ENCODE data around the gene ENGASE. TPM values are rescaled to one million over a fixed set of nuclear protein-coding genes. Genes with fewer than 3 reads are reported as not detected.

ENGASE gene
- total and polyA plus RNA-seq, 3 donors from 2014 or later = 20.3 to 48.5 (median 34.9) TPM

DNA sequence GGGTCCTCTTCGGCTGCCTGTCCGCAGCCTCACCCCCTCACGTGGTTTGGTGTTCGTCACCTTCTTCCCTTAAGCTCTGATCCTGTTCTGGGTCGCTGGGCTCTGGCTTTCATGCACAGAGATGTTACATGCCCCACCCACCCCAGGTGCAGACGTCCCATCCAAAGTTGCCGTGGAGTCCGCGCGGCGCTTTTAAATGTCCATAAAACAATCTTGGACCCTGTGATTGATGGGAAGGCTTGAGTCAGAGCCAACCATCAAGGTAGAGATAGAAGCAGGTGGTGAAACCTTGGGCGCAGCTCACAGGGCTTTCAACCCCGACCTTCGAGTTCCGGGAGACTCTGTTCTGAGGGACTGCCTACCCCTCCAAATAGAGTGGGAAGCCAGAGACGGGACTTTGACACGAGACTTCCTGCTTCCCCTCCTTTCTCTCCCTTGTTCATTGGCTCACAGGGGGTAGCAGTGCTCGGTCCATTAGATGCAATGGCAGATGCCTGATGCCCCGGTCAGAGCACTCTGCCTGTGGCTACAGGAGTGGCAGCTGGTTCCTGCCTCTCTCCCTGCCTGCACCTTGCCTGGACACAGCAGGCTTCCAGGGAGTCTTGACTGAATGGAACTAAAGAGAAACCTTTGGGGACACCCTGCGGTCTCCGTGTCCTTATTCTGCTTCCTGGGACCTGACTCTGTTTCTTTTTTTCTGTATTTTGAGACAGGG lies 4.0 kb downstream of the ENGASE start:
- DNase-seq = no peak
- Histone ChIP-seq H3K4me1 (no peaks in the 10 kb centered on the region), H3K9me3 (no peaks in the 10 kb centered on the region), H3K27me3 (no peaks in the 10 kb centered on the region), H3K4me3 (no peak overlapping the region), H3K27ac (no peak overlapping the region), H3K36me3 (ENCODE audit: low read depth, missing control alignments) (no peaks in the 10 kb centered on the region)
- intact Hi-C loops (cut with DNase I; ENCODE audit: low total_unique reads) = no loop called here
- WGBS, 2 donors = 90 to 95% methylated on average over 21 of the region's 21 CpGs
- TF ChIP-seq CTCF (IDR thresholded peaks at IDR 0.05) = no peak
- TF ChIP-seq POLR2A (IDR thresholded peaks at IDR 0.05) = no peak

- 94 to 95% methylated on average over 16 to 22 of the region's 22 CpGs for WGBS, 2 donors
- intact Hi-C loops (cut with DNase I; ENCODE audit: low total_unique reads) = no loop called here
- Histone ChIP-seq H3K4me3 (no peak overlapping the region), H3K36me3 (ENCODE audit: low read depth, missing control alignments) (no peaks in the 10 kb centered on the region), H3K4me1 (no peaks in the 10 kb centered on the region), H3K9me3 (no peaks in the 10 kb centered on the region), H3K27ac (no peak overlapping the region), H3K27me3 (no peaks in the 10 kb centered on the region)
- TF ChIP-seq CTCF (IDR thresholded peaks at IDR 0.05) = no peak
- no peak for TF ChIP-seq POLR2A (IDR thresholded peaks at IDR 0.05)
- no peak for DNase-seq
Measured at GRCh38 chr17:79079421-79080200, 5.0 kb downstream of the ENGASE start.

DNA sequence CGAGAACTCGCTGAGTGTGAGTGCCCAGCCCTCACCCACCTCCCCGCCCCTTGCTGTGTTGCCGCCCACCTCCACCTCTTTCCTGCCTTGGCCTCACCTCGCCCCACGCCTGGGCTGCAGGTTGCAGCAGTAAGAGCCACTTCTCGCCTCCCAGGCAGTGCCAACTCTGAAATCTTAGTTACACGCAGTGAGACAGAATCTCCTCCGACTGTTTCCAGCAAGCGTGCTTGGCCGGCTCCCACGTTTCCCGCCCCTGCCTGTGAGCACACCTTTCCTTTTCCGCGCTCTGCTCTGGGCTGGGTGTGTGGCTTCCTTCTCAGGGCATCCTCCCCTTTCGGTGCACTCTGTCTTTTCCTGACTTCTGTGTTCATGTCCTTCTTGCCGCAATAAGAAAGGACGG lies 5.7 kb downstream of the ENGASE start:
- TF ChIP-seq CTCF (IDR thresholded peaks at IDR 0.05) = no peak
- Histone ChIP-seq H3K36me3 (ENCODE audit: low read depth, missing control alignments) (no peaks in the 10 kb centered on the region), H3K27me3 (no peaks in the 10 kb centered on the region), H3K27ac (no peak overlapping the region), H3K4me1 (no peaks in the 10 kb centered on the region), H3K4me3 (no peak overlapping the region), H3K9me3 (no peaks in the 10 kb centered on the region)
- intact Hi-C loops (cut with DNase I; ENCODE audit: low total_unique reads) = no loop called here
- DNase-seq = no peak
- 91 to 92% methylated on average over 18 of the region's 18 CpGs for WGBS, 2 donors

- no peak overlapping the region for H3K4me3 ChIP-seq
Measured at GRCh38 chr17:79080761-79081290, 6.2 kb downstream of the ENGASE start.

More at GRCh38 chr17:79080761-79081290, 6.2 kb downstream of the ENGASE start:
- 94 to 96% methylated on average over 10 to 17 of the region's 17 CpGs for WGBS, 2 donors
- DNase-seq = no peak
- Histone ChIP-seq H3K4me1 (no peaks in the 10 kb centered on the region), H3K27me3 (no peaks in the 10 kb centered on the region), H3K27ac (no peak overlapping the region), H3K9me3 (no peaks in the 10 kb centered on the region), H3K36me3 (ENCODE audit: low read depth, missing control alignments) (no peaks in the 10 kb centered on the region)
- no peak for TF ChIP-seq POLR2A (IDR thresholded peaks at IDR 0.05)
- TF ChIP-seq CTCF (IDR thresholded peaks at IDR 0.05) = no peak
- intact Hi-C loops (cut with DNase I; ENCODE audit: low total_unique reads) = no loop called here

All from testis (tissue), 3 donors.